AML-193 (cell line): ENCODE results near the gene GARIN3.

ENCODE experiments used
- DNase-seq, 2 experiments: peaks; one replicate each; lab custom pipeline; 2025; lab: John Stamatoyannopoulos, UW

GARIN3 gene

DNA sequence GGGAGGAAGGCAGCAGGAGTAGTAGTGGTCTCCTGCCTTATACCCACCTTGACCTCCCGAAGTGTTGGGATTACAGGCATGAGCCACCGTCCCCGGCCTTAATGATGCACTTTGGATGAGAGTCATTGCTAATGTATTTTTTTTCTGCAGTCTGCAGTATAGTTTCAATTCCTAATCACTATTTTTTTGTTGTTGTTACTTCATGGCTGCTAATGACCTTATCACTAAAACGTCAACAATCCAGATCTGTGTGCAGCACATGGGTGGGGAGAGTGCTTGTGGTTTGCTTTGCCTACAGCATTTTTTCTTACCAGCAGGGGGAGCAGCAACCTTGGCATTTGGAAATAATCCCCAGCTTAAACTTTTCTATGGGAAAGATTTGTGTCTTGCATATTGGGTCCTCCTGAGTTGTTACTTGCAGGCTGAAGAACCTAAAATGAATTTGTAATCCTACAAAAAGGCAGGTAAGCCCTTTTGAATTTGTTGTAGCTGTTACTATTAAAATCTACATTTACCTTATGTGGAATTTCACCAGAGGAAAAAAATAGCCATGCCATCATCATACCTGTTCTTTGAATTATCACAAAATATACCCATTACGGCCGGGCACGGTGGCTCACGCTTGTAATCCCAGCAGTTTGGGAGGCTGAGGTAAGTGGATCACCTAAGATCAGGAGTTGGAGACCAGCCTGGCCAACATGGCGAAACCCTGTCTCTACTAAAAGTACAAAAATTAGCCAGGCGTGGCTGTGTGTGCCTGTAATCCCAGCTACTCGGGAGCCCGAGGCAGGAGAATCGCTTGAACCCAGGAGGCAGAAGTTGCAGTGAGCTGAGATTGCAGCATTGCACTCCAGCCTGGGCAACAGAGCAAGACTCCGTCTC lies 17.1 kb downstream of the GARIN3 start:
- DNase-seq: peak; percentile 37 to 67

DNA sequence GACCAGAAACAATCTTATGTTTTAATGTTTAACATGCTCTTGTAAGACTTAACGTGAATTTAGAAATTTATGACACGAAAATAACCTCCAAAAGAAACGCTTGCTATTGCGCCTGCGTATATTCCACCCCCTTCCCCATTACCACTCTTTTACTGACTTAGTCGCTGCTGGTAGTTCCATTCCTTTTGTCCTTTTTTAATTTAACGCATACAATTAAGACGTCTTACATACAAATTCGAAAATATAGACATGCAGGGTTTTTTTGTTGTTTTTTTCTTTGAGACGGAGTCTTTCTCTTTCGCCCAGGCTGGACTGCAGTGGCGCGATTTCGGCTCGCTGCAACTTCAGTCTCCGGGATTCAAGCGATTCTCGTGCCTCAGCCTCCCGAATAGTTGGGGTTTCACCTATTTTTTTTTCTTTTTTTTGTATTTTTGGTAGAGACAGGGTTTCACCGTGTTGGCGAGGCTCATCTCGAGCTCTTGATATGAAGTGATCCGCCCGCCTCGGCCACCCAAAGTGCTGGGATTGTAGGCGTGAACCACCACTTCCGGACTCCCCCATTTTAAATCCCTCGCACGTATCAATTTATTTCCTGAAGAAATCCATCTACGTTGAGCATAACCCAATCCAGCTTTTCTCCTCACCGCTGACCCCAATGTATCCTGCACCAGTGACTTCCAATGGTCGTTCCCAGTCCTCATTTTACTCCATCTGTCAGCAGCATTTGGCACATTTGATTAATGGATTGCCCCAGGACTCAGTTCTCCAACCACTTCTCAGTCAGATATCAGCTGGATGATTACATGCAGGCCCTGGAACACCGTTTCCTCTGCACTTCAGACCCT lies 22.7 kb downstream of the GARIN3 start:
- DNase-seq: peak; percentile 16 to 84

DNA sequence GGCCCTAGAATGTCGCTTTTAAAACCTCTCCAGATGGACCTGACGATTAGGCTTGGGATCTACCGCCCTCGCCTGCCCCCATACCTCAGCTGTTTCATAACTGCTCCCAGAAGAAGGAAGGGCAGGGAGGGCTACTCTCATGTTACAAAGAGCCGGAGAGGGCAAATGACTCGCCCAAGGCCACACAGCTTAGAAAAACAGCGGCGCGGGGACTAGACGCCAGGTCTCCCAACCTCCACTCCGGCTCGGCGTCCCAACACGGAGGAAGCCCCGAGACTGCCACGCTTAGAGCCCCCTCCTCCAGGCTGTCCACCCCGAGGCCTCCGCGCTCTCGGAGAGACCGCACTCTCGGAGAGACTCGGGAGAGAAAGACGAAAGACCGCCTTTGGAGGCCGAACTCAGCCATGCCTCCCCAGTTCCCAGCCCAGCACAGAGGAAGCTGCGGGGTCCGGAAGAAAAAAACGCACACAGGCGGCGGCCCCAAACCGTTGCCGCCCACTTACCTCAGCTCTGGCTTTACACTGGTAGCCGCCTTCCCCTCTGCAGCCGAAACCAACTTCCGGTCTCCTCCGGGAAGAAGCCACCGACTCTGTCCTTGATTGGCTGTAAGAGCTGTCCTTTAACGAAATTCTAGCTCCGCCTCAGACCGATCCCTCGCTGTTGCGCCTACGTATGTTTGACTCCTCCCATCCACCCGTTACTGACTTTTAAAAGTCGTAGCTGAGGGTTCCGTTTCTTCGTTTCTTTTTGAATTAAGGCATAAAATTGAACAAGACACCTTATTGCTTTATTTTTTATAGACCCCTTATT lies 23.5 kb downstream of the GARIN3 start, which contains the start of gene MED7:
MED7 (minus strand) TSS at position 549 of the 810 bp plus-strand sequence. CDS start 3,434 bp downstream, outside the sequence.
- DNase-seq: peak; percentile 96 to 98

DNA sequence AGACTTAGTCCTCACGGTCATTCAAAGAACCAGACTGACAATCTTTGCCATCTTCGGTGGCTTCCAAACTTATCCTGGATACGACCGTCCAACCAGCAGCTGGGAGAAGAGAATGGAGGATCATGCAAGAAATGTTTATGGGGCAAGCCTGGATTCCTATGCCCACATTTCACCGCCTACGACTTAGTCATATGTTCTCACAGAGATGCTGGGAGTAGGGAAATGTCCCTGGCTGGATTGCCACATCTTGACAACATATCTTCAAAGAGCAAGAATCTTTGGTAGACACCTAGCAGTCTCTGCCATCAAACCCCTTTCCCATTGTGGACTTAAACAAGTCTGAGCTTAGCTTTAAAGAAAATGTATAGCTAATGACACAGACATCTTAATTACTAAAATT lies 28.4 kb downstream of the GARIN3 start:
- DNase-seq: no peak

DNA sequence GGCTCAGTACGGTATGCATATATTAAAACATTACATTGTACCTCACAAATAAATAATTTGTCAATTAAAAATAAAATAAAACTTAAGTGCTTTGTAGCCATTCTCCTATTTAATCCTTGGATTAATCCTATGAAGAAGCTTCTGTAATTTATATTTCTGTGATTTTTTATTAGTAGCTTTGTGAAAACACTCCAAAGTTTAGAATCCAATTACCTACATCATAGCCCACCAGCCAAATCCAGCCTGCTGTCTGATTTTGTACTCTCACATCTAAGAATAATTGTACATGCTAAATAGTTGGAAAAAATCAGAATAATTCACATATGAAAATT lies 33.8 kb downstream of the GARIN3 start:
- no peak for DNase-seq

DNA sequence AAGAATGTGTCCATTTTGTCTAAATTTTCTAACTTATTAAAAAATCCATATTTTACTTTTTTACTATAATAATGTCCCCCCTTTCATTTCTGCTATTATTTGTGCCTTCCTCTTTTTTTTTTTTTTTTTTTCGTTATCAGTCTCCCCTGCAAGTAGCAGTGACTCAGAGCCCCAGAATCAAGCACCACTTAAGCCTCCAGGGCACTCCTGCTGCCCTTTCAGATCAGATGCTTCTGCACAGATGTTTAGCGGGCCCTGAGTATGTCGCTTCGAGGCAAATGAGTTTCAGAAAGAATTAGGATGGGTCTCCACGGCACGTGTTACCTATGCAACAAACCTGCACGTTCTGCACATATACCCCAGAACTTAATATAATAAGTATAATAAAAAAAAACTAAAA lies 35.1 kb downstream of the GARIN3 start:
- no peak for DNase-seq

DNA sequence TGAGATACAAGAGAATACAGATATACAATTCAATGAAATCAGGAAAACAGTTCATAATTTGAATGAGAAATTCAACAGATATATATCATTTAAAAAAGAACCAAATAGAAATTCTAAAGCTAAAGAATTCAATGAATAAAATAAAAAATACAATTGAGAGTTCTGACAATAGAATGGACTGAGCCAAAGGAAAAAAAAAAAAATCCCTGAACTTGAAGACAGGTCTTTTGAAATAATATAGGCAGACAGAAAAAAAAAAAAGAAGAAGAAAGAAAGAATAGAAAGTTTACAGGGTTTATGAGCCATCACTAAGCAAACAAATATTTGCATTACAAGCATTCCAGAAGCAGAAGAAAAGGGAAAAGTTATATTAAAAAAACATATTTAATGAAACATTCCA lies 44.4 kb downstream of the GARIN3 start:
- no peak for DNase-seq

DNA sequence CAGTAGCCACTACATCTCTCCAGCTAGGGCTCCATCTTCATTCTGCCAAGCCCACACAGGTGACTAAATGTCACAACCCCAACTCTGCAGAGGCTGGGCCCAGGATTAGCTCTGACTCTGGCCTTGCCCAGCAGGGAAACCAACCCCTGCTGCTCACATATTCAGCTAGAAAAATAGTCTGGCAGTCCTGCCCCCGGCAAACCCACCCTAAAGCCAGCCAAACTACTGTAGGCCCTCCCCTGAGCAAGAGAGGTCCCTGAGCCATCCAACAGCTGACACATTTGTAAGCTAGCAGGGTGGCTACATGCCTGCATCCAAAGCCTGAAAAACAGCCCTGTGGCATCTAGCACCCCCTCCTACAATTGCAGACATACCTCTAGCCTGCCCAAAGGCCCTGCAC lies 46.0 kb downstream of the GARIN3 start:
- DNase-seq: no peak

DNA sequence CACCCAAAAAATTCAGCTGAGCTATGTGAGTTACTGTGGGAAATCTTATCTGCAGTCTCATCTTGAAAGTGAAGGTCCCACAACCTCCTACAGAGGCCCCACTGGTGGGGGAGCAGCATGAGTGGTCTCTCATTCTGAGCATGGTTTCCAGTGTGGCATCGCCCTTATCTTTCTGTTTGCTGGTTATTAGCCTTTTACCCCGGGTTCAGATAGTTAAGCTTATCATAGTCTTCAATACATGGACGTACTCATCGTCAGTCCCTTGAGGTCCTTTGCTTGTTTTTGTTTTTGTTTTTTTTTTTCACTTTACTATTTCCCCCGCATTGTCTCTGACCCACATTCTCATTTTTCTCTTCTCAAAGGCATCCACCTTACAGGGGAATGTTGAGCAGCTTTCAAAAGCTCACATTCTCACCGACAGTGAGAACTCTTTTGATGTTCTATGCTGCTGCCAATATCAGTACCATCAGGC lies 49.5 kb downstream of the GARIN3 start:
- no peak for DNase-seq

DNA sequence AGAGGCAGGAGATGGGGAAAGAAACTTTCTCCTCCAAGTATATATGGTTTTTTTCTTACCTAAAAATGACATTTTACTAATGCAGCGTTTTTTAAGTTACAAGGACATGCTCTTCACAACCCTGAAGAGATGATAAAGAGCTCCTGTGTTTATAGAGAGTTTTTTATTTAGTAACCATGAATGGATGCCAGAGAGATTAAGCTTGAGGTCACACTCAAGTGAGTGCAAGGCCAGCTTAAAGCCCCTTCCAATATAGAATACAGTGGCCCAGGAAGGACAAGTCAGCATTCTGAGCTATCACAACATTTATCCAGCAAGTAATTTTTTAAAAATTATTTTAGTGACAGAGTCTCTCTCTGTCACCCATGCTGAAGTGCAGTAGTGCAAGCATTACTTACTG lies 50.6 kb downstream of the GARIN3 start:
- DNase-seq: no peak

DNA sequence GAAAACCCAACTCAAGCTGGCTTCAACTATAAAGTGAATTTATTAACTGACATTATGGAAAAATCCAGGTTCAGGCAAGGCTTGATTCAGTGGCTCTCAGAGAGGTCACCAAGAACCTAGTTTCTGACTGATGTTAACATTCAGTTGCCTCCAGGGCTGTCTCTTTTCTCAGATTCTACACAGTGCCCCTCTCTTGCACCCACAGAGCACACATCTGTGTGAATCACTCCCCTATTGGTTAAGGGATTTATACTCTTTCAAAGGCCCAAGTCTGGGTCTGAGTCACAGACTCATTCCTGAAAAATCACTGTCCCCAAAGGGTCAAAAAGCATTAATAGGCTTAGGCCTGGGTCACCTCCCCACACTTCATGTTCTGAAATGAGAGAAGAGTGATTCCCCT lies 51.1 kb downstream of the GARIN3 start:
- DNase-seq: no peak

DNA sequence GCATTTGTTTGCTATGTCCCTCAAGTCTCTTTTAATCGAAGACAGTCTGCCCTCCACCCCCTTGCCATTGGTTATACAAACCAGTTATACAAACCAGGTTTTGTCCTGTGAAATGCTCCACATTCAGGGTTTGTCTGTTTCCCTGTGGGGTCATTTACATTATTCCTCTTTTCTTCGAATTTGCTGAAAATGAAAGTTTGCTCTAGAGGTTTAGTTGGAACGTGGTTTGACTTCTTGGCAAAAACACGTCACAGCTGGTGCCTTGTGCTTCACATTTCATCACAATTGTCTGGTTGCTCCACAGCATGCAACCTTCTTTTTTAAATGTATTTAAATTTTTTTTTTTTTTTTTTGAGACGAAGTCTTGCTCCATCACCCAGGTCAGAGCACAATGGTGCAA lies 53.1 kb downstream of the GARIN3 start:
- peak in 1 of 2 experiments; percentile 10 for DNase-seq
